Left ventricle myocardium superior (tissue), 1 donor: ENCODE results near the gene IGFALS. TPM values are rescaled to one million over a fixed set of nuclear protein-coding genes. Genes with fewer than 3 reads are reported as not detected.

Experiments
- ATAC-seq: fragments of 200-7000 bp; cut with Tn5 transposase; one replicate; pipeline ENCODE4 v1.9.1; 2020; ENCODE audit warnings: mild to moderate bottlenecking, moderate library complexity
- DNase-seq: peaks from one replicate; pipeline ENCODE4 v3.0.0-alpha.2; 2020
- intact Hi-C: fragments of 100-400 bp; cut with micrococcal nuclease; formaldehyde crosslinking; loops from one replicate; pipeline ENCODE4 v1.11.0; 2022
- long read RNA-seq: library from polyadenylated mRNA; unstranded; transcript quantifications from one replicate; pipeline ENCODE4 v2.0.0, GENCODE V29; 2021
- total RNA-seq: library from RNA; stranded (reverse); fragmentation: NEBNext Ultra II Directional; extraction: Animal tissue kit (Norgen Biotek cat#: 25700); gene quantifications from one replicate; pipeline ENCODE4 v1.2.1, GENCODE V29; 2021
- donor health status: DM: no; HTN: yes; CAD: no; lungs with severe emphysema.

The IGFALS gene
- total RNA-seq = not detected
- long read RNA-seq = 0 reads

GRCh38 chr16:1793578-1794220 lies at the start of gene IGFALS:
Gene IGFALS, minus strand, starts transcription at chr16:1793705. Its CDS starts 53 bp downstream, at chr16:1793652.
- intact Hi-C loops = no loop called here
- DNase-seq = peak; percentile 17
- no peak for ATAC-seq

- no peak for ATAC-seq
- intact Hi-C loops = no loop called here
- no peak for DNase-seq
Observed at GRCh38 chr16:1839554-1839953, 46.0 kb upstream of the IGFALS start.

- intact Hi-C loops = no loop called here
- no peak for DNase-seq
- ATAC-seq = no peak
Observed at GRCh38 chr16:1834096-1834495, 40.6 kb upstream of the IGFALS start.

- intact Hi-C loops = no loop called here
- no peak for DNase-seq
- ATAC-seq = no peak
Observed at GRCh38 chr16:1832838-1833454, 39.4 kb upstream of the IGFALS start.

GRCh38 chr16:1831186-1832075 lies 37.9 kb upstream of the IGFALS start:
- intact Hi-C loops = no loop called here
- no peak for DNase-seq
- ATAC-seq = no peak

- intact Hi-C loops = no loop called here
- DNase-seq (no peak), ATAC-seq (no peak)
Observed at GRCh38 chr16:1830213-1830612, 36.7 kb upstream of the IGFALS start.

- intact Hi-C loops = no loop called here
Observed at GRCh38 chr16:1828645-1829410, 35.3 kb upstream of the IGFALS start.

GRCh38 chr16:1826691-1827573 lies 33.4 kb upstream of the IGFALS start, which contains the start of the genes FAHD1 and HAGH:
Gene FAHD1, plus strand, starts transcription at chr16:1827206. Its CDS starts 33 bp downstream, at chr16:1827239.
Gene HAGH, minus strand, starts transcription at chr16:1826825. Its CDS starts 38 bp downstream, at chr16:1826787.
- intact Hi-C loops = no loop called here
- ATAC-seq = peak; percentile 95
- DNase-seq = peak; percentile 97

More at GRCh38 chr16:1828645-1829410, 35.3 kb upstream of the IGFALS start:
- ATAC-seq = no peak
- no peak for DNase-seq

GRCh38 chr16:1825864-1826690 lies 32.6 kb upstream of the IGFALS start:
- peak; percentile 81 for DNase-seq
- peak; percentile 15 for ATAC-seq
- intact Hi-C loops = no loop called here

- DNase-seq = no peak
- no peak for ATAC-seq
- intact Hi-C loops = no loop called here
Observed at GRCh38 chr16:1825381-1825863, 31.9 kb upstream of the IGFALS start.

GRCh38 chr16:1823821-1824220 lies 30.3 kb upstream of the IGFALS start:
- DNase-seq = peak; percentile 53
- intact Hi-C loops = no loop called here
- ATAC-seq = no peak

- no peak for ATAC-seq
- DNase-seq = no peak
- intact Hi-C loops = no loop called here
Observed at GRCh38 chr16:1822801-1823200, 29.3 kb upstream of the IGFALS start.

GRCh38 chr16:1821861-1822611 lies 28.5 kb upstream of the IGFALS start:
- DNase-seq (no peak), ATAC-seq (no peak)
- intact Hi-C loops = no loop called here

GRCh38 chr16:1820946-1821290 lies 27.4 kb upstream of the IGFALS start:
- ATAC-seq = no peak
- intact Hi-C loops = no loop called here
- DNase-seq = no peak

- DNase-seq (no peak), ATAC-seq (no peak)
- intact Hi-C loops = no loop called here
Observed at GRCh38 chr16:1820096-1820945, 26.8 kb upstream of the IGFALS start.

GRCh38 chr16:1819611-1820010 lies 26.1 kb upstream of the IGFALS start:
- ATAC-seq (no peak), DNase-seq (no peak)
- intact Hi-C loops = no loop called here
